ENCODE results near the gene ARL14EP. TPM values are rescaled to one million over a fixed set of nuclear protein-coding genes. Genes with fewer than 3 reads are reported as not detected.

Gene ARL14EP
- total RNA-seq, 1 experiment from 2014 or later: 21.5 TPM

- H3K9me3 Mint-ChIP-seq (ENCODE audit: unreplicated experiment): no peaks in the 10 kb centered on the region
- H3K36me3 Mint-ChIP-seq (ENCODE audit: insufficient read depth, unreplicated experiment): no peaks in the 10 kb centered on the region
- peaks cover 17% of the 10 kb centered on the region for H3K27me3 Mint-ChIP-seq (ENCODE audit: insufficient read depth, unreplicated experiment)
- H3K27ac Mint-ChIP-seq (ENCODE audit: unreplicated experiment): no peak overlapping the region
- no peak for TF ChIP-seq CTCF (IDR thresholded peaks at IDR 0.05; ENCODE audit: insufficient read depth in 1 of 2, low read depth in 1 of 2, low read length in 1 of 2, severe bottlenecking in 1 of 2, unreplicated experiment in 1 of 2)
- Histone ChIP-seq H3K27me3 (replicated peaks; ENCODE audit: control insufficient read depth, insufficient read depth, low read length) (peaks cover 2% of the 10 kb centered on the region; the same call in 1 of the 2 replicates), H3K36me3 (ENCODE audit: control insufficient read depth, insufficient read depth, low read length) (no peaks in the 10 kb centered on the region), H3K9me3 (no peaks in the 10 kb centered on the region), H3K4me3 (ENCODE audit: low read depth, low read length) (no peak overlapping the region), H3K4me1 (no peaks in the 10 kb centered on the region)
- POLR2A ChIA-PET: no interaction called here
- intact Hi-C loops (cut with micrococcal nuclease; ENCODE audit: unreplicated experiment): no loop called here
- CTCF ChIA-PET: no interaction called here
- BruUV-seq (replicated peaks): no TSS peak
- no peaks in the 10 kb centered on the region for H3K4me1 Mint-ChIP-seq (ENCODE audit: low read depth, unreplicated experiment)
- H3K4me3 Mint-ChIP-seq (ENCODE audit: unreplicated experiment): no peak overlapping the region
- no peak for DNase-seq
Measured at GRCh38 chr11:30356391-30356790, 33.5 kb downstream of the ARL14EP start.

GRCh38 chr11:30357872-30358271 lies 35.0 kb downstream of the ARL14EP start:
- ChIA-PET CTCF (no interaction called here), POLR2A (no interaction called here)
- no peak for TF ChIP-seq CTCF (IDR thresholded peaks at IDR 0.05; ENCODE audit: insufficient read depth in 1 of 2, low read depth in 1 of 2, low read length in 1 of 2, severe bottlenecking in 1 of 2, unreplicated experiment in 1 of 2)
- intact Hi-C loops (cut with micrococcal nuclease; ENCODE audit: unreplicated experiment): no loop called here
- no peak for DNase-seq
- Histone ChIP-seq H3K4me1 (no peaks in the 10 kb centered on the region), H3K36me3 (ENCODE audit: control insufficient read depth, insufficient read depth, low read length) (no peaks in the 10 kb centered on the region), H3K27me3 (replicated peaks; ENCODE audit: control insufficient read depth, insufficient read depth, low read length) (no peaks in the 10 kb centered on the region), H3K9me3 (no peaks in the 10 kb centered on the region), H3K4me3 (ENCODE audit: low read depth, low read length) (no peak overlapping the region)
- no TSS peak for BruUV-seq (replicated peaks)
- H3K36me3 Mint-ChIP-seq (ENCODE audit: insufficient read depth, unreplicated experiment): no peaks in the 10 kb centered on the region
- no peaks in the 10 kb centered on the region for H3K9me3 Mint-ChIP-seq (ENCODE audit: unreplicated experiment)
- no peak overlapping the region for H3K4me3 Mint-ChIP-seq (ENCODE audit: unreplicated experiment)
- peaks cover 16% of the 10 kb centered on the region for H3K27me3 Mint-ChIP-seq (ENCODE audit: insufficient read depth, unreplicated experiment)
- no peaks in the 10 kb centered on the region for H3K4me1 Mint-ChIP-seq (ENCODE audit: low read depth, unreplicated experiment)
- no peak overlapping the region for H3K27ac Mint-ChIP-seq (ENCODE audit: unreplicated experiment)

DNA sequence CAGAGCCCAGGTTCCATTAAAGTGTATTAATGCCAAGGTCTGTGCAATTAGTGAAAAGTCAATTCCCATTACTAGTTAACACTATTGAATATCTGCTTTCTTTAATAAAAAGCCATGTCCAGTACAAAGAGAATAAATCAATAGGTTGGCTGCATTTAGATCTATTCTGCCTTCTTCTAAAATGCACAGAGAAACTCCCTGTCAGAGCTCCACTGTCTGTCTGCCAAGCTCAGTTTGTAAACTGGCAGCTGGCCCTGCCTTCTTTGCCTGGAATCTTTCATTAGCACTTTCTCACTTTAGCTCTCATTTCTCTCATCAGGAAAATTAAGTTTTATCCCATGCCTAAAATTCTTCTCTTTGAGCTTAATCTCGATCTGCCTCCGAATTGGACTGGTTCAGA lies 35.6 kb downstream of the ARL14EP start:
- ChIA-PET POLR2A (no interaction called here), CTCF (no interaction called here)
- TF ChIP-seq CTCF (IDR thresholded peaks at IDR 0.05; ENCODE audit: insufficient read depth in 1 of 2, low read depth in 1 of 2, low read length in 1 of 2, severe bottlenecking in 1 of 2, unreplicated experiment in 1 of 2): no peak
- Histone ChIP-seq H3K36me3 (ENCODE audit: control insufficient read depth, insufficient read depth, low read length) (no peaks in the 10 kb centered on the region), H3K9me3 (no peaks in the 10 kb centered on the region), H3K4me1 (no peaks in the 10 kb centered on the region), H3K4me3 (ENCODE audit: low read depth, low read length) (no peak overlapping the region), H3K27me3 (replicated peaks; ENCODE audit: control insufficient read depth, insufficient read depth, low read length) (no peaks in the 10 kb centered on the region)
- BruUV-seq (replicated peaks): no TSS peak
- intact Hi-C loops (cut with micrococcal nuclease; ENCODE audit: unreplicated experiment): no loop called here
- H3K36me3 Mint-ChIP-seq (ENCODE audit: insufficient read depth, unreplicated experiment): no peaks in the 10 kb centered on the region
- no peaks in the 10 kb centered on the region for H3K4me1 Mint-ChIP-seq (ENCODE audit: low read depth, unreplicated experiment)
- H3K27me3 Mint-ChIP-seq (ENCODE audit: insufficient read depth, unreplicated experiment): peaks cover 13% of the 10 kb centered on the region
- no peak overlapping the region for H3K4me3 Mint-ChIP-seq (ENCODE audit: unreplicated experiment)
- no peaks in the 10 kb centered on the region for H3K9me3 Mint-ChIP-seq (ENCODE audit: unreplicated experiment)
- no peak for DNase-seq
- no peak overlapping the region for H3K27ac Mint-ChIP-seq (ENCODE audit: unreplicated experiment)

Data from Caco-2 (cell line).